ENCODE data around the gene SLC22A2. TPM values are rescaled to one million over a fixed set of nuclear protein-coding genes. Genes with fewer than 3 reads are reported as not detected.

SLC22A2 gene
- total RNA-seq, 4 donors from 2014 or later = not detected

- no peaks in the 10 kb centered on the region for H3K9me3 ChIP-seq
- no peaks in the 10 kb centered on the region for H3K36me3 ChIP-seq
- H3K4me1 ChIP-seq = no peaks in the 10 kb centered on the region
- H3K27me3 ChIP-seq = no peaks in the 10 kb centered on the region
- TF ChIP-seq POLR2A (IDR thresholded peaks at IDR 0.05) (no peak), CTCF (IDR thresholded peaks at IDR 0.05) (no peak)
- no peak for DNase-seq
- no peak overlapping the region for H3K27ac ChIP-seq
- no peak overlapping the region for H3K4me3 ChIP-seq (replicated peaks in 1 of 3)
- 72 to 89% methylated on average over 8 of the region's 8 CpGs for WGBS, 2 donors
- intact Hi-C loops (cut with DNase I) = no loop called here
Observed at GRCh38 chr6:160259143-160259425, 463 bp upstream of the SLC22A2 start.

- Histone ChIP-seq H3K4me3 (replicated peaks in 1 of 3) (no peak overlapping the region), H3K9me3 (no peaks in the 10 kb centered on the region), H3K27ac (no peak overlapping the region), H3K4me1 (no peaks in the 10 kb centered on the region), H3K27me3 (no peaks in the 10 kb centered on the region), H3K36me3 (no peaks in the 10 kb centered on the region)
- TF ChIP-seq POLR2A (IDR thresholded peaks at IDR 0.05) = no peak
- DNase-seq = no peak
- WGBS, 2 donors = 60 to 73% methylated on average over 1 of the region's 1 CpG
- intact Hi-C loops (cut with DNase I) = no loop called here
Observed at GRCh38 chr6:160256445-160256844, 2.2 kb downstream of the SLC22A2 start.

DNA sequence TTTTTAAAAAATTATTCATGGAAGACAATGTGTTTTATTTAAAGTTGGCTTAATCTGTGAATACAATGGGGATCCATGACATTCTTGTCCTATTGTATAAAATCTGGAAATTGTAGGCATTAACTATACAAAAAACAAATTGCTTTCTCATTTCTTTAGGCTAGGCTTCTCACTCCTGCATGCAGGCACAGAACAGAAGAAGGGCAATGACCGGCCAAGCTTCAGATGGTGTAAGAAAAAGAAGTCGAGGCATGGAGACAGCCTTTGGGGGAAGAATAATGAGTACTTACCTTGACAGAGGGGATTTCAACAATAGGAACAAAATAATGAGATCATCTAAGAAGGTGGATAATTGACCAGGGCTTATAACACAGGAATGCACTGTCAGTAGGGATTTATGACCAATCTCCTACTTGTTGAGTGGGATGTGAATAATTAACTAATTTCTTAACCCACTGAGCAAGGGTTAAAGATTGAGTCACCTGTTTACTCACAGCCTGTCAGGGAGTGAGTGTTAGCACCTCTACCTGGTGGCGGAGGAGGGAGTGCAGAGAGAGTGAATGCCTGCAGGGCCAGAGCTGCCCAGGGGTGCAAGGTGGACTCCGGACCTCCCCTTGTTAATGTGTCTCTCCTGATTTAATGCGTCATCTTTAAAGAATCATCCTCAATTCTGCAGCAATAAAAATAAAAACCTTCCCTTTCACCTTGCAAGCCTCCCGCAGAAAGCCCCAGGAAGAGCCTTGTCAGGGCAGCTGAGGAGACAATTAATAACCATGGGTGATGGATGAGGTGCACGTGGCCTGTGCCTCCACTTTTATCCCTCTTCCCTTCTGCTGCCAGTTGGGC, 3.9 kb downstream of the SLC22A2 start:
- WGBS, 2 donors = 76 to 86% methylated on average over 7 of the region's 7 CpGs
- no peaks in the 10 kb centered on the region for H3K27me3 ChIP-seq
- H3K27ac ChIP-seq = no peak overlapping the region
- no peaks in the 10 kb centered on the region for H3K36me3 ChIP-seq
- no peaks in the 10 kb centered on the region for H3K9me3 ChIP-seq
- H3K4me3 ChIP-seq (replicated peaks in 1 of 3) = no peak overlapping the region
- no peak for TF ChIP-seq POLR2A (IDR thresholded peaks at IDR 0.05)
- TF ChIP-seq CTCF (IDR thresholded peaks at IDR 0.05) = no peak
- no peaks in the 10 kb centered on the region for H3K4me1 ChIP-seq
- intact Hi-C loops (cut with DNase I) = no loop called here
- DNase-seq = no peak

GRCh38 chr6:160253714-160254113, 4.9 kb downstream of the SLC22A2 start:
- intact Hi-C loops (cut with DNase I) = no loop called here
- Histone ChIP-seq H3K36me3 (no peaks in the 10 kb centered on the region), H3K4me3 (replicated peaks in 1 of 3) (no peak overlapping the region), H3K4me1 (no peaks in the 10 kb centered on the region), H3K27ac (no peak overlapping the region), H3K27me3 (no peaks in the 10 kb centered on the region), H3K9me3 (no peaks in the 10 kb centered on the region)
- 81 to 92% methylated on average over 1 of the region's 1 CpG for WGBS, 2 donors
- DNase-seq = no peak
- TF ChIP-seq POLR2A (IDR thresholded peaks at IDR 0.05) (no peak), CTCF (IDR thresholded peaks at IDR 0.05) (no peak)

DNA sequence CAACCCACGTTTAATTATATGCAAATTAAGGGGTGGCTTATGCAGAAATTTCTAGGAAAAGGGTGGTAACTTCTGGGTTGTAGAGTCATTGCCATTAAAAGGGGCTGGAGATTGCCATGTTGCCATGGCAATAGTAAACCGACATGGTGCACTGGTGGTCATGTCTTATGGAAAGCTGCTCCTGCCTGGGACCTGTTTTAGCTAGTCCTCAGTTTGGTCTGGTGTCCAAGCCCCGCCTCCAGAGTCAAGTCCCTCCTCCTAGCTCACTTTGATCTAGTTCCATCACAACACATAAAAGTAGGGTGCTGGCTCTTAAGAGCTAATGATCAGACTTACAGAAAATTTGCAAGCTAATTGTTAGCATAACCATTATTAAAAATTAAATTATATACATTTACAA, 5.3 kb downstream of the SLC22A2 start:
- Histone ChIP-seq H3K36me3 (no peaks in the 10 kb centered on the region), H3K27me3 (no peaks in the 10 kb centered on the region), H3K27ac (no peak overlapping the region), H3K4me3 (replicated peaks in 1 of 3) (no peak overlapping the region), H3K9me3 (no peaks in the 10 kb centered on the region), H3K4me1 (no peaks in the 10 kb centered on the region)
- intact Hi-C loops (cut with DNase I) = no loop called here
- DNase-seq = no peak
- WGBS, 2 donors = 39 to 40% methylated on average over 3 of the region's 3 CpGs
- TF ChIP-seq POLR2A (IDR thresholded peaks at IDR 0.05) = no peak
- no peak for TF ChIP-seq CTCF (IDR thresholded peaks at IDR 0.05)
